HG02642 (cell line): ENCODE measurements around the gene C10orf53.
"Not testable (repeated sequence)": the region's sequence is repeated elsewhere in the genome, so short reads cannot be mapped to it uniquely, and the experiment has no call there.

ENCODE experiments used
- ATAC-seq: cut with Tn5 transposase; IDR thresholded peaks from one replicate; pipeline ENCODE4 v1.9.1; 2021; ENCODE audit warnings: mild to moderate bottlenecking; ENCODE audit not compliant: unreplicated experiment, poor library complexity

Gene C10orf53

DNA sequence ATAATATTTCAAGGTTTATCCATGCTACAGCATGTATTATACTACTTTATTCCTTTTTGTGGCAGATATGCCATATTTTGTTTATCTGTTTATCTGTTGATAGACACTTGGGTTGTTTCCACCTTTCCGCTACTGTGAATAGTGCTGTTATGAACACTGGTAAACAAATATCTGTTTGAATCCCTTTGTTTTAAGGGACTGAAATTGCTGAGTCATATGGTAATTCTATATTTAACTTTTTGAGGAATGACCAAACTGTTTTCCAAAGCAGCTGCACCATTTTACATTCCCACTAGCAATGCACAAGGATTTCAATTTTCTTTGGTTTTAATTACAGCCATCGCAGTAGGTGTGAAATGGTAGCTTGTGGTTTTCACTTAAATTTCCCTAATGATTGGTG, 3.4 kb downstream of the C10orf53 start:
- no peak for ATAC-seq

DNA sequence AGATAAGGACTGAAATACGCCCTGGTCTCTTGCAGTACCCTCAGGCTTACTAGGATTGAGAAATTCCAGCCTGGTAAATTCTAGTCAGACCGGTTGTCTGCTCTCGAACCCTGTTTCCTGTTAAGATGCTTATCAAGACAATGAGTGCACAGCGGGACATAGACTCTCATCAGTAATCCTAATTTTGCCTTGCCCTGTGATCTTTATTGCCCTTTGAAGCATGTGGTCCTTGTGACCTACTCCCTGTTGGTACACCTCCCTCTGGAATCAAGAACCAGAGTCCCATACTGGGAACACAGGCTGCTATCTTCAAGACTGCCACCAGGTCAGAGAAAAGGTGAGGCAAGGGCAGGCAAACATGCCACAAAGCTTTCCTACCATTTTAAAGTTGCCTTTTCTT, 7.2 kb downstream of the C10orf53 start:
- ATAC-seq = no peak

DNA sequence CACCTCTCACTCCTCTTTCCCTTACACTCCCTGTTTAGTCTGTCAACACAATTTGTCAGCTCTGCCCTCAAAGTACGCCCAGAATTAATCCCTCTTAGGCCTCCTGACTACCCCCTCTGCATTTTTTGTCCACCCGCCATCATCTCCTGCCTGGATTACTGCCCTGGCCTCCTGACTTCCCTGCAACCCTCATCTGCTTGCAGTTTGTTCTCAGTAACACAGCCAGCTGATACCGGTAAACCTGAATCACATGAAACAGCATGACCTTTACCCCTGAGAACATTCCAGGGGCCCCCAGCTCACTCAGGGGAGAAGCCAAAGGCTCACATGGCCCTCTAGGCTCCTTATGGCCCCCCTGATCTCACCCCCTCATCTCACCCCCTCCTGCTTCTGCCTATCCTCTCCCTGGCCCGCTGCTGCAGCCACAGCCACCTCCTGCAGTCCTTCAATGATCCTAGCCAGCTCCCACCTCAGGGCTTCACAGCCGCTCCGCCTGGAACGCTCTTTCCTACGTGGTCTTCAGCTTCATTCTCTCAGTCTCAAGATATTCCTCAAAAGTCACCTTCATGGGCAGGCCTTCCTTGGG, 8.9 kb downstream of the C10orf53 start:
- ATAC-seq = no peak

DNA sequence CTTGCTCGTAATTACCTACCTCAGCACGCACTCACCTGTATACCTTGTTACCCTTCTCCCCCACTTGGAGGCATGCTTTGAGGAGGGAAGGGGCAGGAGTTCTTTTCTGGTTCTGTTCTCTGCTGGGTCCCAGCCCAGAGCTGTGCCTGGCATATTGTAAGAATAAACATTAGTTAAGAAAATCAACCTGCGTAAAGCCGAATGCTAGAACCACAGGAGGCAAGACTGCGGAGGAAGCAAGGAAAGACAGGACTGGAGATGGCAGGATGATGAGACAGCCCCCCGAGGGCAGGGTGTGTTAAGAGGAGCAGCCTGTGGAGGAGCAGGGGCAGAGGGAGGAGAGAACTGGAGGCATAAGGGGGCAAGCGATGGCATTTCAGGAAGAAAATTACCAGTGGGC, 9.5 kb downstream of the C10orf53 start:
- ATAC-seq = no peak

DNA sequence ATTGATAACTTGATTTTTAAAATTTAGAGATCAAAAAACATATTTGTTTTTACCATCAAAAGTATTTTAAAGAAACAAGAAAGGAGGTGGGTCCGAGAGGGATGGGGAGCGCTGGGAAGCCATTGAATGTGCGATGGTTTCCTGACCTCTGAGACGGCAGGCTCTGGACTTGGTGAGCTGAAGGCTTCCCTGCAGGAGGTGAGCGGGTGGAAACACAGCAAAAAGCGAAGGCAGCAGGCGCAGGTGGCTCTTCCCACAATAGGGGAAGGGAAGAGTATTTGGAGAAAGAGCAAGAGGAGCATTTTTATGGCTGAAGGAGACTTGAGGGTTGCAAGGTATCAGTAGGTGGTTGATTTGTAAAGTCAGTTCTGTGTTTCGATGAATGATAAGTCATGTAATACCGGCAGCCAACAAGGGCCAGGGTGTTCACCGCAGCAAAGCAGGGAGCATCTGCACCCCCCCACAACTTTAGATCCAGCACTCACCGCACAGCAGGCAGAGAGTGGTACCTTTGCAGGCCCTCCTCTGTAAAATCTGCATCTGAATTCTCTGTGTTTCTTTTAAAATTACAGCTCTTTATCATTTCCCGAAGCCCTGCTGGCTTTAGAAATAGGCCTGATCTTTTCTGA, 10.5 kb downstream of the C10orf53 start:
- ATAC-seq = no peak

DNA sequence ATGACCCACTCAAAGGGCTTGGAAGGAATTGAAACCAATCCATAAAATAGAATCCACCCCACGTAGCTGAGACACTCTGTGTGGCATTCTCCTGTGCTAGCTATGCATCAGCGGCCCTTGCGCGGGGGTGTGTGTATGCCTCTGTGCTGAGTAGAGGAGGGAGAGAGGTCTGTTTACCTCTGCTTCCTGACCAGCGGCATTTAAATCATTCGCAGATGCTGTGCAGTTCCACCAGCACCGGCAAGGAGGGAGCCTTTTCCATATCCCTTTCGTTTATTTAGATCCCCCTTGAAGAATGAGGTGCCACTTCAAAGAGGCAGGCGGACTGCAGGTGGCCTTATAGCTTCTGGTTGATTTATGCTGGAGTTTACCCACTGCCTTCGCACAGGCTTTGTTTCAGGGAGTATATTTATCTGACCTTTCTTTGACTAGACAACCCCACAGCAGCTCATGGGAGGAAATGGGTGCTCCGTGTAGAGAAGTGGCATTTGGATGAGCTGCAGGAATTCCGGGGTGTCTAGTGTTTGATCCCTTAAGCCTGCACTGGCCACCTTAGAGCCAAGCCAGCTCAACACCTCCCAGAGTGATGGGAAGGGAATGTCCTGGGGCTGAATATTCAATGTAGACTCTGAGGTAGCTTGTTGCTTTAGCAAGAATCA, 11.4 kb downstream of the C10orf53 start:
- ATAC-seq = no peak

DNA sequence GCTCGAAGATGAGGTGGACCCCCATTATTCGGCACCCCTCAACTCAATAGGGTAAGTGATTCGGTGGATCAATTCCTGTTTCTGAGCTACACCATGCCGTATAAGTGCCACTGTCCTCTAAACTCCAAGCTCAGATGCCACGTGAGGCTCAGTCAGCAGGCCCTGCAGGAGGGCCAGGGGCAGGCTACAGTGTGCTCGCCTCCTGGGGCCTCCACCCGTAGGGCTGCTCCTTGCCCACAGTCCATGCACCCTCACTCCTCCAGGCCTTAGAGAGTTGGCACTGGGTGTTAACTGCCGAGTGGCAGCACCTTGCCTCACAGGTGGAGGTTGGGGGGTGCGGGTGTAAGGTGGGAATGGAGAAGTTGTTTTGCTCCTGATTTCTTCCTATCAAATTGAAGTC, 12.1 kb downstream of the C10orf53 start:
- ATAC-seq = no peak

DNA sequence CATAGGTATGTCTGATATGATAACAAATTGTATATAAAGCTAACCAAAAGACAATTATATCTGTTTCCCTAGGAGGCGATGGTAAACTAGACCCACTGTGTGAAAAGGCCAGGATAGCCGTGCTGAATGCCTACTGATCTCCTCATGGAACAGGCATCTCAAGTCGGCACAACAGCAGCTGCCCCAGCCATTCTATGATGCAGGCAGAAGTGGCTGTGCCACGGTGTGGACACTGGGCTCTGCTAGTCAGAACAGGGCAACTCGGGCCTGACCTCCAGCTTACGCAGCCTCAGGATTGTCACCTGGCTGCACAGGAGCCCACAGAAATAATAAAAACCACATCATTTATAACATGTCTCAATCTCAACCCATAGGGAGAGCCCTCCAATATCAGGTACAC, 15.0 kb downstream of the C10orf53 start:
- ATAC-seq = no peak

DNA sequence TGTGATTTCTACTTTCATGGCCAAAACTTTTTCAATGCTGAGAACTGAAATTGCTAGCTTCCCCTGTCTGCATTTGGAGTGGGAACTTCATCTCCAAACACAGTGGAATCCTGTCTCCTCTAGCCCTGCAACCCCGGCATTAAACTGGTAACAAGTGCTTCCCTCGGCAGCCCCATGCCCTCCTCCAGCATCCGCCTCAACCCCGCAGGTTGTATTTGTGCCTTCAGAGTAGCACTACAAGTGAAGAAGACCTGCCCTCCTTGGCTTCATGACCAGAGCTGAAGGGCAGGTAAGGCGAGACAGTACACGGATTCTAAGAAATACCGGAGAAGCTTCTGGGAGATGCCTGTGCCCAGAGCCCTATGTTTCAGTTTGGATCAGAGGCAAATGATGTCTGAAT, 16.9 kb downstream of the C10orf53 start:
- ATAC-seq = no peak

DNA sequence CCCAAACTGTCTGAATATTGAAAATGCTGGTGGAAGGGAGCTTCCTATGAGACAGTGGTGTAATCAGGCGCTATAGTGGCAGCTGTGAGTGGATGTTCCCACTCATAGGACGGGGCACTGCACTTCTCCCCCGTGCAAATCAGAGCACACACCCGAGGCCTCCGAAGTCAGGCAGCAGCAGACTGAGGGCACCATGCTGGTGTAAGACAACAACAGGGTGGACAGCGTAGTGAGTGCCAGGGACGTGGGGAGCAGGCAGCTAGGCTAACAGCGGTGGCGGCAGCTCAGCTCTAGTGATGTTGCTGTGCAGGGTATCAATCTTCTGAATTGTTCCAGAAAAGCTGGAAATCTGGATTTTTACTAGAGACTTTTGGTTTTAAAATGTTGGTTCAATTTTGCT, 19.2 kb downstream of the C10orf53 start:
- ATAC-seq = no peak

DNA sequence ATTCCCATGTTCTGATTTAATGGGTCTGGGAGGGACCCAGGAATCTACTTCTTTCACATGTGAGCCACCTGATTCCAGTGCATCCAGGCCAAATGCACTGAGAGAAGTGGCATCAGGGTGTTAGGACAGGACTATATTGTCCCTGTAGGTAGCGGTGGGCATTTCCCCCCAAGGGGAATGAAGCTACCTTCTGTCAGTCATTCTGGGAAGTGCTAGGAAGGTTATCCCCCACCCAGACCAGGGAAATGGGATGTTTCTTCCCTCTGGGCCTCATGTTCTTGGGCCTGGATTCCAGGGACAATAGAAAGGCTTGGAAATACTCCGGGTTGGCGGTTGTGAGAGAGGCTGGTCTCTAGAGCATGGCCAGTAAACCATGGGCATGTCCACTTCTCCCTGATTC, 20.8 kb downstream of the C10orf53 start:
- no peak for ATAC-seq

DNA sequence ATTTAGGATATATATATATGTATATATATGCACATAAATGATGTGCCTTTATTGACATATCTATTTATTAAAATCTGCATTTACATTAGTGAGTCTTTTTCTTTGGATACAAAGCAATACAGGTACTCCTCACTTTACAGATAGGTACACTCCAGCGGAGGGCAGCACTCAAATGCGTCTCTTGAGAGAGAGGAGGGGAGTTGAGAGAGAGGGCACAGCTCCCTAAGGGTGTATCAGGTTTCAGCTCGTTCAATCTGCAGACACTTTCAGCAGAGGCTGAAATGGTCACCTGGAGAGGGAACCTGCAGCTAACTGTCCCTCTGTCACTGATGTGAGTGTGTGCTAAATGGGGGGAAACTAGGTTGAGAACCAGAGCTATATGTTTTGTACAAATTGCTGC, 21.5 kb downstream of the C10orf53 start:
- ATAC-seq = no peak

DNA sequence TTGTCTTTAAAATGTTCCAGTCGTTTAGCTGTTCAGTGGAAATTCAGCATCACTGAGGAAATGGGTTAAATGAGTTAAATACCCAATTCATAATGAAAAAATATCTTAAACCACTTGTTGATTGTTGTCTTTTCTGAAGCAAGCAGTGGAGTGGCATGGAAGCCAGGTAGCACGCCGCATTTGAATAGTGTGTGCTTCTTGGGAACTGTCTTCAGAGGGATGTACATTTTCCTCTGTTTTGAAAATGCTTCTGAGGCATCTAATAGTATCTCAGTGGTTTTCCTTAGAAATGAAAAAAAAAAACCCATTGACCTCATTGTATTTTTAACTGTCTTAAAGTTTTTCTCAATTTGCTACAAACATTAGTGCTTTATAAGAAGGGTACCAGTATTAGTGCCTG, 28.1 kb downstream of the C10orf53 start:
- ATAC-seq = no peak

DNA sequence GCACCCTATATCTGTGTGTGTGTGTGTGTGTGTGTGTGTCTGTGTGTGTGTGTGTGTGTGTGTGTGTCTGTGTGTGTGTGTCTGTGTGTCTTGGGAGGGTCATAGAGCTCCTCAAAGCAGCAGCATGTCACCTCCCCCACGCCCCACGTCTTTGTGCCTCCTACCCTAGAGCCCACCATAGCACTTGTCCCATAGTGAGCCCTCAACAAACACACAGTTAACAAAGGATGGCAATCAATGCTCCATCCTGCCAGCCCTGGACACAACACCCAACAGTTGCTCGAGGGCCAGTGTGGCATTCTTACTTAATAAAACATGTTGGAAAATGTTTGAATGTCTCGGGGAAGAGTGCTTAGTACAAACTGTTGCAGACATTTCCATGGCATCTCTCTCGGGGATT, 30.5 kb downstream of the C10orf53 start:
- no peak for ATAC-seq

DNA sequence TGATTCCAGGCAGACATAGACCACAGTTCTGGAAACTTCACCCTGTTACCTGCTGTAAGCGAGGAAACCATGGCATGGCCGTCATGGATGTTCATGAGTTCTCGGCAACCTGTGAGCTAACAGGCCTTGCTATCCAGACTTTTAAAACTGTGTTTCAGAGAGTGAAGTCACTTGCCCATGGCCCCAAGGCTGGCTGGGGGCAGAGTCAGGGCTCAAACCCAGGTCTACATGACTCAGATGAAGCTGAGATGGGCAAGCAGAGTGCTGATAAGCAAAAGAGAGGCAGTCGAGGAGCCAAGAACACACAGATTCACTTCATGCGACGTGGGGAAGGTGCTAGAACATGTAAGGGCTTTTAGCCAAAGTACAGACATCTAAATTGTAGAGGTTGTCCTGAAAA, 31.5 kb downstream of the C10orf53 start:
- no peak for ATAC-seq

DNA sequence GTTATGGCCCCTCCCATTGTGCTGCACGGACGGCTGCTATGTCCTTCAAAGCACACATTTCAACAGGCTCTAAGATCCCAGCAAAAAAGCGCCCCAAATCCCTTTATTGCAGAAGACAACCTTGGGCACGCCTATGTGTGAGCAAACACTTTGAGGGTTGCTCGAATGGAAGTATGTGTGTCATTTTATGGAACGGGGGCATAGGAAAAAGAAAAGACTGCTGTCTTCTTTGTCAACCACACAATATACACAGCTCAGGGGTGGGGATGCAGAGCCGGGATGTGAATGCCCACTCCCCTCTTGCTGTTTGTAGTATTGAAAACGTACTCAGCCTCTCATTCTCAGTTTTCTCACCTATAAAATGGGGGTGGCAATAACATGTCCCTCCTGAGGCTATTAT, 32.0 kb downstream of the C10orf53 start:
- ATAC-seq = no peak

DNA sequence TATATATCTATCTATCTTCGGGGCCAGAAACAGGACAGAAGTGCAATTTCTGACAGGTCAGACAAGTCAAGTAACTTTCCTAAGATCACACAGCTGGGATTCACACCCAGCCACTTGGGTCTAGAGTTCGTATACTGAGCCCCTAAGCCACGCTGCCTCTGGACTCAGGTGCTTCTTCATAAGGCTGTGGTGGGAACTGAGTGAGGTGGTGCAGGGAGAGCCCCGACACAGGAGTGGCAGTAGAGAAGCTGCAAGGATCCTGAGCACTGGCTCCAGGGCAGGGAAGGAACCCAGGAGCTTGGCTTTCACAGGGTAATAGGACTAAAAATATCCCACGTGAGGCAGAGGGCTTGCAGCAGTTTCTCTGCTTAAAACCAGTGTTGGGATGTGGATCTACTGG, 33.8 kb downstream of the C10orf53 start:
- ATAC-seq = no peak

DNA sequence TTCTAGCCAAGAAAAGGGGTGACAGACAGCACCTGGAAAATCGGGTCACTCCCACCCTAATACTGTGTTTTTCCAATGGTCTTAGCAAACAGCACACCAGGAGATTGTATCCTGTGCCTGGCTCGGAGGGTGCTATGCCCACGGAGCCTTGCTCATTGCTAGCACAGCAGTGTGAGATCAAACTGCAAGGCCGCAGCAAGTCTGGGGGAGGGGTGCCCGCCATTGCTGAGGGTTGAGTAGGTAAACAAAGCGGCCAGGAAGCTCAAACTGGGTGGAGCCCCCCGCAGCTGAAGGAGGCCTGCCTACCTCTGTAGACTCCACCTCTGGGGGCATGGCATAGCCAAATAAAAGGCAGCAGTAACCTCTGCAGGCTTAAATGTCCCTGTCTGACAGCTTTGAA, 35.7 kb downstream of the C10orf53 start:
- not testable (repeated sequence) for ATAC-seq

DNA sequence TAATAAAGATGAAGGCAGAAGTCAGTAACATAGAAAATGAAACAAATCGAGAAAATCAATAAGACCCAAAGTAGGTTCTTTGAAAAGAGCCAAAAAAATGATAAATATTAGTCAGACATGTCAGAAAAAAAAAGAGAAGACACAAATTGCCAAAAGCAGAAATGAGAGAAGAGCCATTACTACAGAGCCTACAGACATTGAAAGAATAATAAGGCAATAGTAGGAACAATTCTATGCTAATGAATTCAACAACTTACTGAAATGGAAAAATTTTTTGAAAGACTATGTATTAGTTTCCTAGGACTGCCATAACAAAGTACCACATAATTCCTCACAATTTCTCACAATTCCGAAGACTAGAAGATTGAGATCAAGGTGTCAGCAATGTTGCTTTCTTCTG, 47.1 kb downstream of the C10orf53 start:
- ATAC-seq = no peak

DNA sequence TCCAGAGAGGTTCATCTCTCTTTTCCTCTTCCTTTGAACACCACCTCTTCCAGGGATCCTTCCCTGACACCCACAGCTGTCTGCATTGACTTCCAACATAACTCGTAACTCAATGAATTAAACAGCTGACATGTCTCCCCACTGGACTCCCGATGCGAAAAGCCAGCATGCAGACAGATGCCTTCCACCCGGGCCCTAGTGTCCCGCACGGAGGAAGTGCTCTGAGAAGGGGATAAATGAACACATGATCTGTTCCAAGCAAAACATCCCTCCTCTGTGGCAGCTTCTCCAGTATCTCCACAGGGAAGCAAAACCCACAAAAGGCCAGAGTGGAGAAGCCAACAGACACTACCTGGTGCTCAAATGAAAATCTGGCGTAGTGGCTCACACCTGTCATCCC, 54.4 kb downstream of the C10orf53 start:
- no peak for ATAC-seq

DNA sequence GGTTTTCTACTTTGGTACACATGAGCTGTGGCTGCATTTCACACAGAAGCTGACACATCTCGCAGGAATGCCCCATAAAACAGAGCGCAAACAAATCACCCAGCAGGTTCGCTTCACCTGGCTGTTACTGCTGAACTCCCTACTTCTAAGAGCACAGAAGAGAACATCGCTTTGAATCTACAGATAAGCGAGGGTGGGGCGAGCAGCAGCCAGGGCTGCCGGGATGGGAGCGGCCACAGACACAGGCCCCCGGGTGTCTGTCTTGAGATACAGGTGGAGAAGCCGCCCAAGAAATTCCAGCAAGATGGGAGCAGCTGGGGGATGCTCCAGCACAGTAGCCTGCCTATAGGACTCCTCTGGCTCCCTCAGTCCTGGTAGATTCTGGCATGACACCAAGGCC, 55.2 kb downstream of the C10orf53 start:
- ATAC-seq = no peak

DNA sequence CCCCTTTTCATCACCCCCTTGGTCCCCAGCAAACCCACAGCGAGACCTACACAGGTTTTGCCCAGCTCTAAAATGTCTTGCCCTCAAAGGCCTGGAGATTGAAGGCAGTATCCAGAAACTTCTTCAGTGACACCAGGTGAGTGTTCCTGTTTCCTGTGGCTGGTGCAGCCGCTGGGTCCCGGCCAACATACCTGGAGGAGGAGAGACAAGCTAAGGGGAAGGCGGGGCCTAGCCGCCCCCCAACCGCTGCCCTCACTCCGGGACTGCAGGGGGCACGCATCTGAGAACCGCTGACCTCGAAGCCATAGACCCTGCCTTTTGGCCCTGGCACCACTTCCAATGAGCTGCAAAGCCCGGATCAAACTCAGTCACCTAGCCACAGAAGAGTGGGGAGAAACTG, 55.7 kb downstream of the C10orf53 start:
- ATAC-seq = no peak
